ENCODE data around the gene ARNT2.

Gene ARNT2

GRCh38 chr15:80580536-80581260, 176.5 kb downstream of the ARNT2 start:
- no peak overlapping the region for H3K4me3 ChIP-seq (replicated peaks; ENCODE audit: low read depth, low read length)
- no peak for DNase-seq (ENCODE audit: extremely low read depth, insufficient read length)
- no peaks in the 10 kb centered on the region for H3K36me3 ChIP-seq (ENCODE audit: control insufficient read depth, insufficient read depth, low read length)
- no peak for TF ChIP-seq CTCF (IDR thresholded peaks at IDR 0.05; ENCODE audit: insufficient read depth, low read length, poor library complexity, severe bottlenecking)
- 0 out of 2 replicates have a peak, but pooled peaks cover 2% of the 10 kb centered on the region for H3K27me3 ChIP-seq (replicated peaks; ENCODE audit: control insufficient read depth, insufficient read depth, low read length)

- no peak for DNase-seq (ENCODE audit: extremely low read depth, insufficient read length)
Measured at GRCh38 chr15:80581976-80582375, 177.8 kb downstream of the ARNT2 start.

GRCh38 chr15:80582816-80583423, 178.7 kb downstream of the ARNT2 start:
- no peak overlapping the region for H3K4me3 ChIP-seq (replicated peaks; ENCODE audit: low read depth, low read length)
- no peak for DNase-seq (ENCODE audit: extremely low read depth, insufficient read length)
- no peaks in the 10 kb centered on the region for H3K27me3 ChIP-seq (replicated peaks; ENCODE audit: control insufficient read depth, insufficient read depth, low read length)
- TF ChIP-seq CTCF (IDR thresholded peaks at IDR 0.05; ENCODE audit: insufficient read depth, low read length, poor library complexity, severe bottlenecking) = no peak
- no peaks in the 10 kb centered on the region for H3K36me3 ChIP-seq (ENCODE audit: control insufficient read depth, insufficient read depth, low read length)

More at GRCh38 chr15:80581976-80582375, 177.8 kb downstream of the ARNT2 start:
- Histone ChIP-seq H3K36me3 (ENCODE audit: control insufficient read depth, insufficient read depth, low read length) (no peaks in the 10 kb centered on the region), H3K4me3 (replicated peaks; ENCODE audit: low read depth, low read length) (no peak overlapping the region), H3K27me3 (replicated peaks; ENCODE audit: control insufficient read depth, insufficient read depth, low read length) (no peaks in the 10 kb centered on the region)
- no peak for TF ChIP-seq CTCF (IDR thresholded peaks at IDR 0.05; ENCODE audit: insufficient read depth, low read length, poor library complexity, severe bottlenecking)

- no peak for DNase-seq (ENCODE audit: extremely low read depth, insufficient read length)
Measured at GRCh38 chr15:80584561-80584964, 180.4 kb downstream of the ARNT2 start.

GRCh38 chr15:80584973-80585525, 180.9 kb downstream of the ARNT2 start:
- Histone ChIP-seq H3K27me3 (replicated peaks; ENCODE audit: control insufficient read depth, insufficient read depth, low read length) (no peaks in the 10 kb centered on the region), H3K36me3 (ENCODE audit: control insufficient read depth, insufficient read depth, low read length) (no peaks in the 10 kb centered on the region)
- no peak for DNase-seq (ENCODE audit: extremely low read depth, insufficient read length)

More at GRCh38 chr15:80584561-80584964, 180.4 kb downstream of the ARNT2 start:
- no peak overlapping the region for H3K4me3 ChIP-seq (replicated peaks; ENCODE audit: low read depth, low read length)
- TF ChIP-seq CTCF (IDR thresholded peaks at IDR 0.05; ENCODE audit: insufficient read depth, low read length, poor library complexity, severe bottlenecking) = no peak
- H3K27me3 ChIP-seq (replicated peaks; ENCODE audit: control insufficient read depth, insufficient read depth, low read length) = no peaks in the 10 kb centered on the region
- H3K36me3 ChIP-seq (ENCODE audit: control insufficient read depth, insufficient read depth, low read length) = no peaks in the 10 kb centered on the region

More at GRCh38 chr15:80584973-80585525, 180.9 kb downstream of the ARNT2 start:
- no peak overlapping the region for H3K4me3 ChIP-seq (replicated peaks; ENCODE audit: low read depth, low read length)
- no peak for TF ChIP-seq CTCF (IDR thresholded peaks at IDR 0.05; ENCODE audit: insufficient read depth, low read length, poor library complexity, severe bottlenecking)
